NCI-H2081 (cell line): ENCODE results near the gene WNT7B.

Source experiments
- DNase-seq, 2 experiments: peaks; one replicate each; lab custom pipeline; 2025; lab: John Stamatoyannopoulos, UW

The WNT7B gene

GRCh38 chr22:45995405-45996101 lies 18.6 kb upstream of the WNT7B start:
- DNase-seq, result no peak

GRCh38 chr22:45994491-45995404 lies 17.8 kb upstream of the WNT7B start:
- DNase-seq, result peak; percentile 49 to 63

- no peak for DNase-seq
These were observed 16.9 kb upstream of the WNT7B start for GRCh38 chr22:45993841-45994240.

- DNase-seq, result no peak
These were observed 16.3 kb upstream of the WNT7B start for GRCh38 chr22:45993143-45993692.

GRCh38 chr22:45992737-45993136 lies 15.8 kb upstream of the WNT7B start:
- no peak for DNase-seq

GRCh38 chr22:45991098-45991497 lies 14.1 kb upstream of the WNT7B start:
- DNase-seq, result no peak

- no peak for DNase-seq
These were observed 10.3 kb upstream of the WNT7B start for GRCh38 chr22:45987136-45987861.

- DNase-seq, result peak in 1 of 2 experiments; percentile 13
These were observed 7.5 kb upstream of the WNT7B start for GRCh38 chr22:45984316-45984916.

- no peak for DNase-seq
These were observed 6.8 kb upstream of the WNT7B start for GRCh38 chr22:45983797-45984196.

GRCh38 chr22:45980761-45981160 lies 3.8 kb upstream of the WNT7B start:
- DNase-seq, result no peak

- no peak for DNase-seq
These were observed 3.3 kb upstream of the WNT7B start for GRCh38 chr22:45980268-45980570.

- no peak for DNase-seq
These were observed 1.3 kb upstream of the WNT7B start for GRCh38 chr22:45978275-45978713.

GRCh38 chr22:45977551-45978274 lies 751 bp upstream of the WNT7B start:
- no peak for DNase-seq

- DNase-seq, result no peak
These were observed 534 bp downstream of the WNT7B start for GRCh38 chr22:45976254-45977002.

GRCh38 chr22:45975164-45976161 lies 1.5 kb downstream of the WNT7B start:
- DNase-seq, result no peak

- DNase-seq, result no peak
These were observed 2.5 kb downstream of the WNT7B start for GRCh38 chr22:45974498-45974897.

GRCh38 chr22:45972889-45973253 lies 4.1 kb downstream of the WNT7B start:
- no peak for DNase-seq

GRCh38 chr22:45972091-45972888 lies 4.7 kb downstream of the WNT7B start:
- no peak for DNase-seq
